Endothelial cell of umbilical vein (primary cell): ENCODE results near the gene SUMF1. TPM values are rescaled to one million over a fixed set of nuclear protein-coding genes. Genes with fewer than 3 reads are reported as not detected.

ENCODE experiments used
- BruUV-seq: library from RNA; stranded (reverse); fragments of 400-500 nt; replicated peaks from 2 replicates; lab custom pipeline; 2021; lab: Mats Ljungman, UMichigan
- CTCF ChIA-PET: fragments of 300-600, 350-600 bp; sonication (Branson Sonifier 250); formaldehyde crosslinking; loops from one replicate; lab custom pipeline; 2021; ENCODE audit warnings: antibody characterized with exemption, inconsistent platforms; lab: Charles Lee
- POLR2A ChIA-PET: fragments of 300-600, 350-600 bp; sonication (Branson Sonifier 250); formaldehyde crosslinking; loops from one replicate; lab custom pipeline; 2021; ENCODE audit warnings: antibody characterized with exemption, inconsistent platforms; lab: Charles Lee
- DNase-seq: peaks from one replicate; pipeline ENCODE4 v3.0.0-alpha.2; 2011; ENCODE audit warnings: low read depth, low spot score
- FAIRE-seq: peaks from 2 replicates; lab custom pipeline; 2011; peaks lifted over from hg19 to GRCh38; lab: Jason Lieb, UNC
- H2AFZ ChIP-seq: 2 replicates; pipeline ENCODE4 v1.6.0; 2012; ENCODE audit warnings: low read depth, low read length, control low read depth, inconsistent platforms
- H3K27ac ChIP-seq: 2 replicates; pipeline ENCODE4 v1.5.1; 2011; ENCODE audit warnings: low read depth, mild to moderate bottlenecking, control low read depth, low read length, moderate library complexity; ENCODE audit not compliant: insufficient read depth
- H3K27me3 ChIP-seq, 2 experiments: 2 replicates each; pipeline versions ENCODE4 v1.6.0 to v1.6.1; 2011; ENCODE audit warnings: low read length in 2 of 2, mixed read lengths in 1 of 2; ENCODE audit not compliant: control insufficient read depth in 2 of 2, insufficient read depth in 2 of 2
- H3K36me3 ChIP-seq, 2 experiments: 2 replicates in 1 of 2; 3 replicates in 1 of 2; pipeline ENCODE4 v1.5.1; 2011; ENCODE audit warnings: low read length in 2 of 2, mild to moderate bottlenecking in 1 of 2, moderate library complexity in 1 of 2; ENCODE audit not compliant: control insufficient read depth in 2 of 2, insufficient read depth in 2 of 2; ENCODE audit errors: extremely low read depth in 1 of 2
- H3K4me1 ChIP-seq: 3 replicates; pipeline ENCODE4 v1.5.1; 2011; ENCODE audit warnings: mild to moderate bottlenecking, low read length; ENCODE audit not compliant: control insufficient read depth, insufficient read depth; ENCODE audit errors: extremely low read depth
- H3K4me2 ChIP-seq: 2 replicates; pipeline ENCODE4 v1.6.1; 2011; ENCODE audit warnings: low read length, control low read depth, mixed read lengths; ENCODE audit not compliant: insufficient read depth
- H3K4me3 ChIP-seq, 3 experiments: fragments of 200-600 bp in 1 of 3; sonication (generic), shearing (Covaris generic) in 1 of 3; replicated peaks in 1 of 3; 2 replicates each; pipeline ENCODE4 v1.5.1; 2011 to 2016; ENCODE audit warnings: control low read depth in 3 of 3, low read length in 3 of 3, mild to moderate bottlenecking in 2 of 3, inconsistent platforms in 1 of 3, low read depth in 1 of 3, moderate library complexity in 1 of 3; ENCODE audit not compliant: insufficient read depth in 1 of 3
- H3K79me2 ChIP-seq: 2 replicates; pipeline ENCODE4 v1.6.0; 2012; ENCODE audit warnings: low read length, inconsistent platforms; ENCODE audit not compliant: control insufficient read depth, insufficient read depth
- H3K9ac ChIP-seq: replicated peaks from 2 replicates; pipeline ENCODE3; 2011; ENCODE audit warnings: low read length, control low read depth; ENCODE audit not compliant: insufficient read depth; ENCODE audit errors: extremely low read depth
- H3K9me1 ChIP-seq: replicated peaks from 3 replicates; pipeline ENCODE4 v1.6.0; 2011; ENCODE audit warnings: mild to moderate bottlenecking, low read length; ENCODE audit not compliant: control insufficient read depth, insufficient read depth; ENCODE audit errors: extremely low read depth
- H3K9me3 ChIP-seq: replicated peaks from 2 replicates; pipeline ENCODE4 v1.5.1; 2012; ENCODE audit warnings: low read length, inconsistent platforms; ENCODE audit not compliant: control insufficient read depth, insufficient read depth
- H4K20me1 ChIP-seq: replicated peaks from 2 replicates; pipeline ENCODE3; 2011; ENCODE audit warnings: mild to moderate bottlenecking, low read length; ENCODE audit not compliant: control insufficient read depth, insufficient read depth; ENCODE audit errors: extremely low read depth
- EZH2 ChIP-seq: IDR thresholded peaks from 2 replicates; pipeline ENCODE4 v1.6.1; 2012; ENCODE audit warnings: borderline replicate concordance, low read depth, mild to moderate bottlenecking, moderate library complexity, low read length, inconsistent platforms; ENCODE audit not compliant: severe bottlenecking
- FOS ChIP-seq: IDR thresholded peaks from 2 replicates; pipeline ENCODE4 v1.6.1; 2011; ENCODE audit warnings: mild to moderate bottlenecking, low read length, moderate library complexity, borderline replicate concordance; ENCODE audit not compliant: insufficient read depth
- GATA2 ChIP-seq: IDR thresholded peaks from 2 replicates; pipeline ENCODE4 v1.7.0; 2011; ENCODE audit warnings: low read depth, mild to moderate bottlenecking, moderate library complexity, mixed read lengths, low read length; ENCODE audit not compliant: insufficient read length, insufficient read depth
- JUN ChIP-seq: IDR thresholded peaks from 2 replicates; pipeline ENCODE4 v1.6.1; 2011; ENCODE audit warnings: borderline replicate concordance, low read depth; ENCODE audit not compliant: insufficient read length, insufficient read depth
- MAX ChIP-seq: IDR thresholded peaks from 2 replicates; pipeline ENCODE4 v1.6.1; 2011; ENCODE audit not compliant: insufficient read depth, insufficient read length
- POLR2A ChIP-seq: IDR thresholded peaks from 2 replicates; pipeline ENCODE4 v1.6.1; 2012; ENCODE audit warnings: low read depth, mild to moderate bottlenecking, control low read depth, low read length
- POLR2AphosphoS5 ChIP-seq: IDR thresholded peaks from 2 replicates; pipeline ENCODE4 v1.6.1; 2012; ENCODE audit warnings: low read depth, mild to moderate bottlenecking, control low read depth, low read length, moderate library complexity; ENCODE audit not compliant: insufficient read depth
- dilution Hi-C: fragments of 300-500 bp; cut with MboI; formaldehyde crosslinking; loops from one replicate; pipeline ENCODE4 v1.15.0; 2019; ENCODE audit warnings: low sequenced_read_pairs; ENCODE audit not compliant: extremely low pct_ligation_motif_present
- intact Hi-C: fragments of 100-400 bp; cut with micrococcal nuclease; formaldehyde crosslinking; loops from one replicate; pipeline ENCODE4 v1.10.0; 2022
- polyA plus RNA-seq, 4 experiments: library from polyadenylated mRNA; depleted of rRNA in 3 of 4; stranded (reverse) in 3 of 4; unstranded in 1 of 4; fragments of >200 nt; gene quantifications; 2 replicates each; pipeline versions ENCODE4 v1.2.1 to v1.2.3, GENCODE V29; 2011 to 2012; ENCODE audit warnings: missing spikeins in 1 of 4
- total RNA-seq: library from RNA; stranded (reverse); gene quantifications from 2 replicates; pipeline ENCODE4 v1.2.3, GENCODE V29; 2021

SUMF1 gene
- total and polyA plus RNA-seq, 2 donors (not counting 3 experiments of a cell fraction or from before 2014, with no cell fraction given): 31.5 to 46.8 TPM

GRCh38 chr3:4474683-4475490 is 7.8 kb upstream of the SUMF1 start:
- no TSS peak for BruUV-seq
- dilution Hi-C loops (no loop called here), intact Hi-C loops (loop anchor here (1.0 kb wide), 1 partner anchor 18 kb away; the partner anchor contains the start of gene ITPR1)
- ChIA-PET CTCF (interaction anchor here (0.7 to 2.3 kb wide), 8 partner anchors 11 to 160 kb away, joined by 3 to 20 read pairs (median 4); partner anchors contain the start of gene ITPR1), POLR2A (interaction anchor here (1.3 kb wide), 1 partner anchor 19 kb away, joined by 10 read pairs; the partner anchor contains the start of gene ITPR1)
- Histone ChIP-seq H3K4me1 (peaks cover 22% of the 10 kb centered on the region), H3K4me3 (no peak overlapping the region), H2AFZ (no peak overlapping the region), H3K9me1 (no peaks in the 10 kb centered on the region), H3K4me2 (peak overlapping the region; percentile 33), H3K27me3 (peaks cover 0 to 3% of the 10 kb centered on the region in 2 experiments), H4K20me1 (no peaks in the 10 kb centered on the region), H3K36me3 (no peaks in the 10 kb centered on the region), H3K9me3 (no peaks in the 10 kb centered on the region), H3K79me2 (no peaks in the 10 kb centered on the region), H3K9ac (no peak overlapping the region), H3K27ac (peak overlapping the region; percentile 60)
- TF ChIP-seq POLR2A (no peak), GATA2 (peak; percentile 15), POLR2AphosphoS5 (peak; percentile 68), EZH2 (no peak), FOS (peak; percentile 93), JUN (peak; percentile 83), MAX (no peak)
- peak; percentile 97 for DNase-seq
- peak; percentile 97 for FAIRE-seq
